ENCODE data around the gene DCC.

GRCh38 chr18:53408271-53408670 is 1068.3 kb downstream of the DCC start:
- no peak for TF ChIP-seq CTCF (conservative IDR thresholded peaks at IDR 0.05 in 1 of 2, IDR thresholded peaks at IDR 0.05 in 1 of 2; ENCODE audit: low read depth in 1 of 2, low read length in 2 of 2)
- no peak for TF ChIP-seq EZH2 (IDR thresholded peaks at IDR 0.05; ENCODE audit: low read length, missing control alignments)

All from fibroblast of lung (primary cell).